CD14-positive monocyte (primary cell): Measurements from ENCODE around the gene DHX40. TPM values are rescaled to one million over a fixed set of nuclear protein-coding genes. Genes with fewer than 3 reads are reported as not detected.
"Not testable (repeated sequence)": the region's sequence is repeated elsewhere in the genome, so short reads cannot be mapped to it uniquely, and the experiment has no call there.

Source experiments
- DNase-seq, 3 donors: peaks; one replicate each; pipeline ENCODE4 v3.0.0-alpha.2; 2011 to 2022
- H2AFZ ChIP-seq: 2 replicates; pipeline ENCODE4 v1.6.0; 2012; ENCODE audit warnings: mild to moderate bottlenecking, low read depth, low read length, inconsistent platforms; ENCODE audit not compliant: insufficient read depth, poor library complexity, severe bottlenecking
- H3K27ac ChIP-seq, 2 donors: 1 replicate in 1 of 2; 2 replicates in 1 of 2; pipeline ENCODE4 v1.5.1; 2012 to 2013; ENCODE audit warnings: low read length in 2 of 2, control low read depth in 1 of 2, inconsistent platforms in 1 of 2, low read depth in 1 of 2, mild to moderate bottlenecking in 1 of 2
- H3K27me3 ChIP-seq, 2 donors: one replicate each; pipeline versions ENCODE4 v1.6.0 to v1.6.1; 2011 to 2013; ENCODE audit warnings: low read length in 2 of 2; ENCODE audit not compliant: control insufficient read depth in 2 of 2, insufficient read depth in 2 of 2
- H3K36me3 ChIP-seq, 2 donors: replicated peaks in 1 of 2; 1 replicate in 1 of 2; 2 replicates in 1 of 2; pipeline versions ENCODE4 v1.5.1 to v1.6.1; 2012 to 2013; ENCODE audit warnings: low read length in 2 of 2, control low read depth in 1 of 2, inconsistent platforms in 1 of 2, mild to moderate bottlenecking in 1 of 2; ENCODE audit not compliant: insufficient read depth in 2 of 2, control insufficient read depth in 1 of 2
- H3K4me1 ChIP-seq, 2 donors: 1 replicate in 1 of 2; 2 replicates in 1 of 2; pipeline versions ENCODE4 v1.5.1 to v1.6.1; 2012 to 2013; ENCODE audit warnings: low read length in 2 of 2, control low read depth in 1 of 2, inconsistent platforms in 1 of 2, mild to moderate bottlenecking in 1 of 2, moderate library complexity in 1 of 2; ENCODE audit not compliant: insufficient read depth in 2 of 2, control insufficient read depth in 1 of 2
- H3K4me2 ChIP-seq: replicated peaks from 2 replicates; pipeline ENCODE3; 2012; ENCODE audit warnings: low read length, moderate library complexity, mild to moderate bottlenecking; ENCODE audit not compliant: poor library complexity, severe bottlenecking; ENCODE audit errors: extremely low read depth
- H3K4me3 ChIP-seq, 3 experiments: fragments of 200-600 bp in 1 of 3; sonication (generic) in 1 of 3; replicated peaks in 1 of 3; 1 replicate in 2 of 3; 2 replicates in 1 of 3; pipeline ENCODE4 v1.5.1; 2011 to 2013; ENCODE audit warnings: low read length in 3 of 3, mild to moderate bottlenecking in 3 of 3, control low read depth in 2 of 3, low read depth in 2 of 3, inconsistent platforms in 1 of 3, moderate library complexity in 1 of 3
- H3K79me2 ChIP-seq: 2 replicates; pipeline ENCODE4 v1.6.0; 2012; ENCODE audit warnings: mild to moderate bottlenecking, control low read depth, inconsistent platforms, low read length, moderate library complexity; ENCODE audit not compliant: insufficient read depth
- H3K9ac ChIP-seq: 2 replicates; pipeline ENCODE4 v1.6.0; 2017; ENCODE audit warnings: low read length, mild to moderate bottlenecking; ENCODE audit not compliant: insufficient read depth, poor library complexity, severe bottlenecking
- H3K9me3 ChIP-seq, 2 donors: replicated peaks in 1 of 2; 1 replicate in 1 of 2; 2 replicates in 1 of 2; pipeline versions ENCODE4 v1.5.1 to v1.6.1; 2012 to 2013; ENCODE audit warnings: low read length in 2 of 2, control low read depth in 1 of 2; ENCODE audit not compliant: control insufficient read depth in 1 of 2, insufficient read depth in 1 of 2
- H4K20me1 ChIP-seq: 2 replicates; pipeline ENCODE4 v1.6.0; 2012; ENCODE audit warnings: mild to moderate bottlenecking, low read length, control low read depth, moderate library complexity; ENCODE audit not compliant: insufficient read depth
- H3K27ac Mint-ChIP-seq, 7 donors: one replicate each; pipeline ENCODE4 v1.8.0; 2020; ENCODE audit warnings: mild to moderate bottlenecking in 7 of 7, mixed read lengths in 7 of 7, moderate library complexity in 6 of 7, inconsistent platforms in 2 of 7
- H3K27me3 Mint-ChIP-seq, 3 donors: one replicate each; pipeline ENCODE4 v1.8.0; 2021 to 2022; ENCODE audit warnings: low read depth in 3 of 3, mild to moderate bottlenecking in 3 of 3, mixed read lengths in 3 of 3, moderate library complexity in 3 of 3, inconsistent platforms in 1 of 3
- H3K36me3 Mint-ChIP-seq, 2 donors: one replicate each; pipeline ENCODE4 v1.8.0; 2020; ENCODE audit warnings: mixed read lengths in 2 of 2, inconsistent platforms in 1 of 2, mild to moderate bottlenecking in 1 of 2
- H3K4me1 Mint-ChIP-seq: one replicate; pipeline ENCODE4 v1.8.0; 2020; ENCODE audit warnings: mild to moderate bottlenecking, mixed read lengths
- H3K4me3 Mint-ChIP-seq, 2 donors: one replicate each; pipeline ENCODE4 v1.8.0; 2020; ENCODE audit warnings: mild to moderate bottlenecking in 2 of 2, mixed read lengths in 2 of 2, moderate library complexity in 1 of 2
- H3K9me3 Mint-ChIP-seq, 7 donors: one replicate each; pipeline ENCODE4 v1.8.0; 2020 to 2022; ENCODE audit warnings: mixed read lengths in 7 of 7, mild to moderate bottlenecking in 6 of 7, moderate library complexity in 6 of 7, inconsistent platforms in 2 of 7
- WGBS: methylation state at CpG from one replicate; pipeline ENCODE4 v1.1.5; 2013; ENCODE audit warnings: missing lambda C conversion rate; ENCODE audit not compliant: insufficient coverage; 5-methylcytosine and 5-hydroxymethylcytosine counted together
- intact Hi-C, 2 donors: fragments of 100-400 bp; cut with micrococcal nuclease; formaldehyde crosslinking; loops; one replicate each; pipeline versions ENCODE4 v1.15.0 to v1.15.1; 2023
- polyA plus RNA-seq, 3 donors: library from polyadenylated mRNA; depleted of rRNA in 1 of 3; unstranded in 2 of 3; stranded (reverse) in 1 of 3; fragments of 300-500 nt in 2 of 3; fragments of >200 nt in 1 of 3; fragmentation: Illumina TruSeq in 2 of 3; gene quantifications; 1 replicate in 2 of 3; 2 replicates in 1 of 3; pipeline ENCODE4 v1.2.3, GENCODE V29; 2012 to 2021
- TF ChIP-seq, protein P1 (sequence below): fragments of 200-600 bp; IDR thresholded peaks from one replicate; pipeline ENCODE4 v1.8.0; 2022; ENCODE audit warnings: antibody characterized with exemption, mild to moderate bottlenecking

DHX40 gene
- polyA plus RNA-seq, 3 donors, result 12.4 to 22.0 (median 21.0) TPM

DNA sequence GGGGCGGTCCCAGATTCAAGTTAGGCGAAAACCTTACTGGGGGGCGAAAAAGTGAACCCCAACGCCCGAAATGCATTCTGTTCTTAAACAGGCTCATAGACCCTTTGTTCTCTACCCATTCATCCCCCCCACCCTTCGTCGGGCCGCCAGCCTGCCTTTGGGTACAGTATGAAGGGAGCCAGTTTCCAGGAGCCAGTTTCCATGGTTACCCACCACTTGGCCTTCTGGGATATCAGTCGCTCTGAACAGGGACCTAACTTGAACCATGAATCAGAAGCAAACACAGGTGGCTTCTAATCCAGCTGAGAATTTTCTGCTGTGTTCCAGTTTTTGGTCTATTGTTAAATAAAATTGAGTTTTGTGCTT is 532 bp downstream of the DHX40 start:
- no peaks in the 10 kb centered on the region for H3K9me3 ChIP-seq
- no peaks in the 10 kb centered on the region for H4K20me1 ChIP-seq
- peak overlapping the region; percentile 100 for H3K4me3 Mint-ChIP-seq
- peaks cover 0 to 6% (median 2%) of the 10 kb centered on the region in 7 donors for H3K9me3 Mint-ChIP-seq
- peak overlapping the region; percentile 77 for H3K4me2 ChIP-seq
- no peaks in the 10 kb centered on the region for H3K36me3 ChIP-seq
- peak; percentile 43 to 66 (median 58) for DNase-seq
- peaks cover 17% of the 10 kb centered on the region for H3K4me1 Mint-ChIP-seq
- peak overlapping the region; percentile 86 for H3K9ac ChIP-seq
- H3K27ac ChIP-seq, result peak overlapping the region; percentile 79 to 95
- peak overlapping the region; percentile 96 for H2AFZ ChIP-seq
- TF ChIP-seq, protein P1, sequence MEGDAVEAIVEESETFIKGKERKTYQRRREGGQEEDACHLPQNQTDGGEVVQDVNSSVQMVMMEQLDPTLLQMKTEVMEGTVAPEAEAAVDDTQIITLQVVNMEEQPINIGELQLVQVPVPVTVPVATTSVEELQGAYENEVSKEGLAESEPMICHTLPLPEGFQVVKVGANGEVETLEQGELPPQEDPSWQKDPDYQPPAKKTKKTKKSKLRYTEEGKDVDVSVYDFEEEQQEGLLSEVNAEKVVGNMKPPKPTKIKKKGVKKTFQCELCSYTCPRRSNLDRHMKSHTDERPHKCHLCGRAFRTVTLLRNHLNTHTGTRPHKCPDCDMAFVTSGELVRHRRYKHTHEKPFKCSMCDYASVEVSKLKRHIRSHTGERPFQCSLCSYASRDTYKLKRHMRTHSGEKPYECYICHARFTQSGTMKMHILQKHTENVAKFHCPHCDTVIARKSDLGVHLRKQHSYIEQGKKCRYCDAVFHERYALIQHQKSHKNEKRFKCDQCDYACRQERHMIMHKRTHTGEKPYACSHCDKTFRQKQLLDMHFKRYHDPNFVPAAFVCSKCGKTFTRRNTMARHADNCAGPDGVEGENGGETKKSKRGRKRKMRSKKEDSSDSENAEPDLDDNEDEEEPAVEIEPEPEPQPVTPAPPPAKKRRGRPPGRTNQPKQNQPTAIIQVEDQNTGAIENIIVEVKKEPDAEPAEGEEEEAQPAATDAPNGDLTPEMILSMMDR, result no peak
- intact Hi-C loops, result no loop called here
- peaks cover 0 to 2% (median 0%) of the 10 kb centered on the region in 3 donors for H3K27me3 Mint-ChIP-seq
- no peaks in the 10 kb centered on the region for H3K27me3 ChIP-seq
- peaks cover 7 to 9% of the 10 kb centered on the region in 2 donors for H3K36me3 Mint-ChIP-seq
- 0% methylated on average over 1 of the region's 9 CpGs for WGBS
- peaks cover 19% of the 10 kb centered on the region in 2 donors for H3K4me1 ChIP-seq
- H3K79me2 ChIP-seq, result peaks cover 21% of the 10 kb centered on the region
- peak overlapping the region; percentile 98 to 100 (median 99) for H3K27ac Mint-ChIP-seq
- H3K4me3 ChIP-seq, result peak overlapping the region; percentile 80 to 100 (median 95)

DNA sequence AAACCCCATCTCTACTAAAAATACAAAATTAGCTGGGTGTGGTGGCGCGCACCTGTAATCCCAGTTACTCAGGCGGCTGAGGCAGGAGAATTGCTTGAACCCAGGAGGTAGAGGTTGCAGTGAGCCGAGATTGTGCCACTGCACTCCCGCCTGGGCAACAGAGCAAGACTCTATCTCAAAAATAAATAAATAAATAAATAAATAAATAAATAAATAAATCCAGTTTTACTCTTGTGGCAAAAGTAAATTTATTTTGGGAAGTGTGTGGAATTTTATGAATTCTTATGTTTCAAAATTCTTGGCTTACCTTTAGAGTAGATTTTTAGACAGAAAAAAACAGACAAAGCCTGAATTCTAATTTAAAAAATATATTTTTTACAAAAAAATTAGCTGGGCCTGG is 3.7 kb downstream of the DHX40 start:
- intact Hi-C loops, H3K27ac ChIP-seq, H3K36me3 ChIP-seq, H2AFZ ChIP-seq, DNase-seq, H3K9me3 Mint-ChIP-seq, H3K9me3 ChIP-seq, H3K9ac ChIP-seq, H3K27me3 Mint-ChIP-seq, H3K4me3 ChIP-seq, H4K20me1 ChIP-seq, H3K4me2 ChIP-seq, H3K27me3 ChIP-seq, H3K4me3 Mint-ChIP-seq: not testable (repeated sequence)
- H3K36me3 Mint-ChIP-seq, result peaks cover 11 to 16% of the 10 kb centered on the region in 2 donors
- H3K27ac Mint-ChIP-seq, result peak overlapping the region in 1 of 7 donors; percentile 10
- Histone ChIP-seq H3K79me2 (peaks cover 21% of the 10 kb centered on the region), H3K4me1 (peaks cover 21 to 29% of the 10 kb centered on the region in 2 donors)
- no CpG with 5 or more reads among the region's 5 CpGs for WGBS
- peaks cover 22% of the 10 kb centered on the region for H3K4me1 Mint-ChIP-seq
